Measurements from ENCODE around the gene PIP5K1C. TPM values are rescaled to one million over a fixed set of nuclear protein-coding genes. Genes with fewer than 3 reads are reported as not detected.
A peak's percentile ranks its signal among the peaks of the same experiment; 100 is the strongest.

The PIP5K1C gene
- total and polyA plus RNA-seq, 7 donors = 8.7 to 22.4 (median 16.3) TPM

- no peaks in the 10 kb centered on the region for H3K27me3 ChIP-seq (ENCODE audit: insufficient read depth in 3 of 3, low read length in 2 of 3)
- DNase-seq (no peak), ATAC-seq (peak in 2 of 4 donors; percentile 11 to 16)
- H3K4me3 ChIP-seq = peak overlapping the region; percentile 100
- H3K9me3 ChIP-seq = no peaks in the 10 kb centered on the region
- WGBS, 3 donors = 1 to 2% (median 1%) methylated on average over 21 of the region's 21 CpGs
- TF ChIP-seq CTCF (IDR thresholded peaks at IDR 0.05) = no peak
- intact Hi-C loops (cut with DNase I) = no loop called here
- H3K27ac ChIP-seq = peak overlapping the region; percentile 96
- peaks cover 4 to 31% of the 10 kb centered on the region in 2 donors for H3K36me3 ChIP-seq (ENCODE audit: insufficient read depth in 1 of 2, low read depth in 1 of 2)
- peaks cover 15% of the 10 kb centered on the region for H3K4me1 ChIP-seq
Observed at GRCh38 chr19:3625996-3626472, 74.2 kb downstream of the PIP5K1C start.

- Histone ChIP-seq H3K36me3 (ENCODE audit: insufficient read depth in 1 of 2, low read depth in 1 of 2) (peaks cover 4 to 45% of the 10 kb centered on the region in 2 donors), H3K27ac (no peak overlapping the region), H3K4me3 (no peak overlapping the region), H3K4me1 (peaks cover 15% of the 10 kb centered on the region), H3K27me3 (ENCODE audit: insufficient read depth in 3 of 3, low read length in 2 of 3) (no peaks in the 10 kb centered on the region), H3K9me3 (no peaks in the 10 kb centered on the region)
- ATAC-seq = no peak
- TF ChIP-seq CTCF (IDR thresholded peaks at IDR 0.05) = no peak
- intact Hi-C loops (cut with DNase I) = no loop called here
- 90% methylated on average over 34 of the region's 34 CpGs for WGBS, 3 donors
- DNase-seq = no peak
Observed at GRCh38 chr19:3623716-3624115, 76.6 kb downstream of the PIP5K1C start.

GRCh38 chr19:3622224-3622623 is 78.0 kb downstream of the PIP5K1C start:
- H3K9me3 ChIP-seq = no peaks in the 10 kb centered on the region
- peaks cover 21% of the 10 kb centered on the region for H3K4me1 ChIP-seq
- ATAC-seq (no peak), DNase-seq (no peak)
- no peak overlapping the region for H3K4me3 ChIP-seq
- H3K27ac ChIP-seq = no peak overlapping the region
- no peak for TF ChIP-seq CTCF (IDR thresholded peaks at IDR 0.05)
- WGBS, 3 donors = 81 to 90% (median 81%) methylated on average over 12 of the region's 12 CpGs
- H3K27me3 ChIP-seq (ENCODE audit: insufficient read depth in 3 of 3, low read length in 2 of 3) = no peaks in the 10 kb centered on the region
- intact Hi-C loops (cut with DNase I) = no loop called here
- H3K36me3 ChIP-seq (ENCODE audit: insufficient read depth in 1 of 2, low read depth in 1 of 2) = peaks cover 4 to 54% of the 10 kb centered on the region in 2 donors

- Histone ChIP-seq H3K27ac (no peak overlapping the region), H3K27me3 (ENCODE audit: insufficient read depth in 3 of 3, low read length in 2 of 3) (no peaks in the 10 kb centered on the region), H3K4me1 (peaks cover 21% of the 10 kb centered on the region), H3K9me3 (no peaks in the 10 kb centered on the region), H3K36me3 (ENCODE audit: insufficient read depth in 1 of 2, low read depth in 1 of 2) (peaks cover 4 to 59% of the 10 kb centered on the region in 2 donors), H3K4me3 (no peak overlapping the region)
- DNase-seq (no peak), ATAC-seq (no peak)
- intact Hi-C loops (cut with DNase I) = no loop called here
- no peak for TF ChIP-seq CTCF (IDR thresholded peaks at IDR 0.05)
- 88 to 93% (median 90%) methylated on average over 15 of the region's 15 CpGs for WGBS, 3 donors
Observed at GRCh38 chr19:3621689-3622088, 78.6 kb downstream of the PIP5K1C start.
